ENCODE results near the gene FEZ2. TPM values are rescaled to one million over a fixed set of nuclear protein-coding genes. Genes with fewer than 3 reads are reported as not detected.

FEZ2 gene
- total RNA-seq, 4 donors from 2014 or later, result 42.4 to 93.8 (median 61.1) TPM

- TF ChIP-seq EP300 (IDR thresholded peaks at IDR 0.05) (no peak), CTCF (IDR thresholded peaks at IDR 0.05) (no peak), POLR2A (IDR thresholded peaks at IDR 0.05) (no peak)
- Histone ChIP-seq H3K27me3 (no peaks in the 10 kb centered on the region), H3K4me1 (peaks cover 0 to 5% (median 0%) of the 10 kb centered on the region in 4 donors), H3K9me3 (no peaks in the 10 kb centered on the region), H3K4me3 (no peak overlapping the region), H3K27ac (peak overlapping the region in 1 of 4 donors; percentile 5), H3K36me3 (peaks cover 0 to 73% (median 0%) of the 10 kb centered on the region in 3 donors)
- WGBS, 2 donors, result 85 to 94% methylated on average over 3 of the region's 3 CpGs
- DNase-seq (ENCODE audit: low spot score in 2 of 2), result no peak
Observed at GRCh38 chr2:36536776-36537175, 61.2 kb downstream of the FEZ2 start.

GRCh38 chr2:36535099-36535498 is 62.9 kb downstream of the FEZ2 start:
- Histone ChIP-seq H3K4me3 (no peak overlapping the region), H3K9me3 (no peaks in the 10 kb centered on the region), H3K27ac (no peak overlapping the region), H3K36me3 (peaks cover 0 to 59% (median 0%) of the 10 kb centered on the region in 3 donors), H3K4me1 (peaks cover 0 to 12% (median 0%) of the 10 kb centered on the region in 4 donors), H3K27me3 (no peaks in the 10 kb centered on the region)
- TF ChIP-seq CTCF (IDR thresholded peaks at IDR 0.05), result no peak
- TF ChIP-seq POLR2A (IDR thresholded peaks at IDR 0.05), result no peak
- TF ChIP-seq EP300 (IDR thresholded peaks at IDR 0.05), result no peak
- 77 to 89% methylated on average over 2 of the region's 2 CpGs for WGBS, 2 donors
- DNase-seq (ENCODE audit: low spot score in 2 of 2), result no peak

- H3K27me3 ChIP-seq, result no peaks in the 10 kb centered on the region
- peak overlapping the region in 1 of 4 donors; percentile 6 for H3K27ac ChIP-seq
- TF ChIP-seq CTCF (IDR thresholded peaks at IDR 0.05) (no peak), POLR2A (IDR thresholded peaks at IDR 0.05) (no peak), EP300 (IDR thresholded peaks at IDR 0.05) (no peak)
- peaks cover 0 to 54% (median 0%) of the 10 kb centered on the region in 3 donors for H3K36me3 ChIP-seq
- H3K9me3 ChIP-seq, result no peaks in the 10 kb centered on the region
- DNase-seq (ENCODE audit: low spot score in 2 of 2), result no peak
- H3K4me1 ChIP-seq, result peaks cover 0 to 14% (median 0%) of the 10 kb centered on the region in 4 donors
- H3K4me3 ChIP-seq, result no peak overlapping the region
Observed at GRCh38 chr2:36534275-36534799, 63.6 kb downstream of the FEZ2 start.

GRCh38 chr2:36530983-36531354 is 67.0 kb downstream of the FEZ2 start:
- H3K36me3 ChIP-seq, result peaks cover 0 to 22% (median 0%) of the 10 kb centered on the region in 3 donors
- no peaks in the 10 kb centered on the region for H3K9me3 ChIP-seq
- no peak for DNase-seq (ENCODE audit: low spot score in 2 of 2)
- no peak overlapping the region for H3K4me3 ChIP-seq
- H3K27ac ChIP-seq, result peak overlapping the region in 2 of 4 donors; percentile 37 to 72
- 50 to 52% methylated on average over 3 of the region's 3 CpGs for WGBS, 2 donors
- no peak for TF ChIP-seq POLR2A (IDR thresholded peaks at IDR 0.05)
- no peak for TF ChIP-seq EP300 (IDR thresholded peaks at IDR 0.05)
- peak in 3 of 5 experiments; percentile 10 to 30 (median 21) for TF ChIP-seq CTCF (IDR thresholded peaks at IDR 0.05)
- peaks cover 0 to 22% (median 0%) of the 10 kb centered on the region in 4 donors for H3K4me1 ChIP-seq
- no peaks in the 10 kb centered on the region for H3K27me3 ChIP-seq

- TF ChIP-seq CTCF (IDR thresholded peaks at IDR 0.05) (no peak), EP300 (IDR thresholded peaks at IDR 0.05) (no peak), POLR2A (IDR thresholded peaks at IDR 0.05) (no peak)
- WGBS, 2 donors, result 77 to 85% methylated on average over 9 of the region's 9 CpGs
- Histone ChIP-seq H3K9me3 (no peaks in the 10 kb centered on the region), H3K27me3 (no peaks in the 10 kb centered on the region), H3K27ac (peak overlapping the region in 2 of 4 donors; percentile 37 to 72), H3K4me1 (peaks cover 0 to 22% (median 0%) of the 10 kb centered on the region in 4 donors), H3K4me3 (no peak overlapping the region), H3K36me3 (peaks cover 0 to 20% (median 0%) of the 10 kb centered on the region in 3 donors)
- DNase-seq (ENCODE audit: low spot score in 2 of 2), result no peak
Observed at GRCh38 chr2:36530178-36530982, 67.6 kb downstream of the FEZ2 start.

Measured in tibial nerve (tissue), 4 donors.